Right atrium auricular region (tissue), 2 donors: ENCODE data around the gene RAB11FIP5. TPM values are rescaled to one million over a fixed set of nuclear protein-coding genes. Genes with fewer than 3 reads are reported as not detected.

ENCODE experiments used
- DNase-seq: peaks from one replicate; pipeline ENCODE4 v3.0.0-alpha.2; 2019; ENCODE audit warnings: low spot score
- H3K27ac ChIP-seq, 2 donors: fragments of 200-600 bp; sonication (generic); 1 replicate in 1 of 2; 2 replicates in 1 of 2; pipeline ENCODE4 v1.5.1; 2016 to 2019
- H3K27me3 ChIP-seq, 2 donors: fragments of 200-600 bp; sonication (generic); one replicate each; pipeline versions ENCODE4 v1.5.1 to v1.6.0; 2017 to 2019
- H3K36me3 ChIP-seq: fragments of 200-600 bp; sonication (generic); one replicate; pipeline ENCODE4 v1.5.1; 2016
- H3K4me1 ChIP-seq, 2 donors: fragments of 200-600 bp; sonication (generic); one replicate each; pipeline versions ENCODE4 v1.5.1 to v1.6.0; 2017 to 2019
- H3K4me3 ChIP-seq, 2 donors: fragments of 200-600 bp; sonication (generic); 1 replicate in 1 of 2; 2 replicates in 1 of 2; pipeline ENCODE4 v1.5.1; 2017 to 2019; ENCODE audit warnings: mild to moderate bottlenecking in 1 of 2, moderate library complexity in 1 of 2
- H3K9me3 ChIP-seq, 2 donors: fragments of 200-600 bp; sonication (generic); one replicate each; pipeline ENCODE4 v1.5.1; 2019
- CTCF ChIP-seq, 2 donors: fragments of 200-600 bp; sonication (generic); IDR thresholded peaks; one replicate each; pipeline ENCODE4 v1.5.1; 2019; ENCODE audit warnings: antibody characterized with exemption in 2 of 2
- total RNA-seq, 2 donors: library from RNA; depleted of rRNA; stranded (reverse); fragments of >200 nt; gene quantifications; one replicate each; pipeline ENCODE4 v1.1.0, GENCODE V29; 2016

The RAB11FIP5 gene
- total RNA-seq, 2 donors from 2014 or later: 28.6 to 34.1 TPM

GRCh38 chr2:73087311-73087710, 25.4 kb downstream of the RAB11FIP5 start:
- no peak for TF ChIP-seq CTCF (IDR thresholded peaks at IDR 0.05)
- Histone ChIP-seq H3K27ac (no peak overlapping the region), H3K9me3 (no peaks in the 10 kb centered on the region), H3K4me1 (peaks cover 0 to 48% of the 10 kb centered on the region in 2 donors), H3K36me3 (peaks cover 23% of the 10 kb centered on the region), H3K27me3 (no peaks in the 10 kb centered on the region), H3K4me3 (no peak overlapping the region)
- DNase-seq: no peak

GRCh38 chr2:73085691-73086090, 27.1 kb downstream of the RAB11FIP5 start:
- H3K27ac ChIP-seq: no peak overlapping the region
- H3K9me3 ChIP-seq: no peaks in the 10 kb centered on the region
- TF ChIP-seq CTCF (IDR thresholded peaks at IDR 0.05): peak; percentile 72 to 95
- H3K36me3 ChIP-seq: peaks cover 23% of the 10 kb centered on the region
- H3K27me3 ChIP-seq: no peaks in the 10 kb centered on the region
- peaks cover 0 to 32% of the 10 kb centered on the region in 2 donors for H3K4me1 ChIP-seq
- no peak overlapping the region for H3K4me3 ChIP-seq
- peak; percentile 88 for DNase-seq

- Histone ChIP-seq H3K27ac (no peak overlapping the region), H3K36me3 (peaks cover 28% of the 10 kb centered on the region), H3K4me3 (no peak overlapping the region), H3K9me3 (no peaks in the 10 kb centered on the region), H3K27me3 (no peaks in the 10 kb centered on the region), H3K4me1 (peaks cover 0 to 24% of the 10 kb centered on the region in 2 donors)
- TF ChIP-seq CTCF (IDR thresholded peaks at IDR 0.05): no peak
- no peak for DNase-seq
Measured at GRCh38 chr2:73084971-73085370, 27.8 kb downstream of the RAB11FIP5 start.

GRCh38 chr2:73083886-73084800, 28.6 kb downstream of the RAB11FIP5 start:
- no peaks in the 10 kb centered on the region for H3K9me3 ChIP-seq
- TF ChIP-seq CTCF (IDR thresholded peaks at IDR 0.05): no peak
- H3K27ac ChIP-seq: no peak overlapping the region
- H3K4me1 ChIP-seq: peaks cover 0 to 16% of the 10 kb centered on the region in 2 donors
- no peak for DNase-seq
- peaks cover 29% of the 10 kb centered on the region for H3K36me3 ChIP-seq
- no peak overlapping the region for H3K4me3 ChIP-seq
- H3K27me3 ChIP-seq: no peaks in the 10 kb centered on the region

- Histone ChIP-seq H3K27ac (no peak overlapping the region), H3K36me3 (peaks cover 16% of the 10 kb centered on the region), H3K4me3 (no peak overlapping the region), H3K27me3 (no peaks in the 10 kb centered on the region), H3K4me1 (peaks cover 0 to 9% of the 10 kb centered on the region in 2 donors), H3K9me3 (no peaks in the 10 kb centered on the region)
- TF ChIP-seq CTCF (IDR thresholded peaks at IDR 0.05): no peak
- DNase-seq: no peak
Measured at GRCh38 chr2:73082523-73083410, 30.0 kb downstream of the RAB11FIP5 start.
